NCI-H146 treated with DMSO at 0.1 percent for 48 hours (cell line): ENCODE results near the gene PARVB.

Experiments used
- DNase-seq: peaks from one replicate; lab custom pipeline; 2025; ENCODE audit not compliant: unreplicated experiment; lab: John Stamatoyannopoulos, UW

The PARVB gene

DNA sequence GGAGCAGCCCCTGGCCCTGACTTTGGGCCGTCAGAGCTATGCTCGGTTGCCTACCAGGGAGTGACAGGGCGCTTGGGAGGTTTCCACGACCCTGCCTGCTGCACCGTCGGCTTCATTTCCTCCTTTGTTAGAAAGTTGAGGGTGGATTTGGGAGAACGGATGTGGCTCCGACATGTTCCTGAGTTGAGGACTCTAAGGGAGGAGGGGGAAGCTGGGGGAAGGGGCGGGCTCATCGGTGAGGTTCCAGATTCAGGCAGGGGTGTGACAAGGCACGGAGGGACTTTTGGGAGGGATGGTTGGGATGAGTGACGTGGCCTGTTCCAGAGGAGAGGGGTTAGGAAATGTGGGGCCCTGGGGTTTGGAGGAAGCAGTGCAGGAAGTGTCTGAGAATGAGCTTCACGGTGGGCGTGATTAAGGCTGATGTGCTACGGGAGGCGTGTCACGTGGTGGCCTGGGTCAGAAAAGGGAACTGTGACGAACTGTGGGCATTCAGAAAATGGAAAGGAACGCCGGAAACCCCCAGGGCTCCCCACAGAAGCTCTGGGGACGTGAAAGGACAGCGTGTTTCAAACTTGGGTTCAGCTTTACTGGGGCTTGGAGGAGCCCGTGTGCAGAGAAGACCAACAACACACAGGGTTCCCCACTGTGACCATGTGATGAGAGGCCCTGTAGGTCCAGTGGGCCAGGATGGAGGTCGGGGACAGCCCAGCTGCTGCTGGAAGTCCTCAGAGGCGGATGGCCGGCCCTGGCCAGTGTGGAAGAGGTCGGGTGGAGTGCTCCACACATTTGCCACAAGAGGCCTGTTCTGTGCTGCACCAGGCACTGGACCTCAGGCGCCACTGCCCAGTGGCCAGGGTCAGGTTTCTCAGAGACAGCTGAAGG is 2.8 kb downstream of the PARVB start:
- no peak for DNase-seq

DNA sequence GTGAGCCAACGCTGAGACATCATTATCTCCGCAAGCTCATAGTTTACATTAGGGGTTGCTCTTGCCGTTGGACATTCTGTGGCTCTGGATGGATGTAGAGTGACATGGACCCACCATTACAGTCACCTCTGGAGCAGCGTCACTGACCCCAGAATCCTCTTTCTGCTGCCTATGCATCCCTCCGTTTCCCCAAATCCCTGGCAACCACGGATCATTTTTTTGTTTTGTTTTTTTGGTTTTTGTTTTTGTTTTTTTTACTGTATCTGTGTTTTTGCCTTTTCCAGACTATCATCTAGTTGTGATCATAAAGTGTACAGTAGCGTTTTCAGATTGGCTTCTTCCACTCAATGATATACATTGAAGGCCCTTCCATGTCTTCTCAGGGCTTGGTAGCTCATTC is 4.0 kb downstream of the PARVB start:
- DNase-seq: no peak

DNA sequence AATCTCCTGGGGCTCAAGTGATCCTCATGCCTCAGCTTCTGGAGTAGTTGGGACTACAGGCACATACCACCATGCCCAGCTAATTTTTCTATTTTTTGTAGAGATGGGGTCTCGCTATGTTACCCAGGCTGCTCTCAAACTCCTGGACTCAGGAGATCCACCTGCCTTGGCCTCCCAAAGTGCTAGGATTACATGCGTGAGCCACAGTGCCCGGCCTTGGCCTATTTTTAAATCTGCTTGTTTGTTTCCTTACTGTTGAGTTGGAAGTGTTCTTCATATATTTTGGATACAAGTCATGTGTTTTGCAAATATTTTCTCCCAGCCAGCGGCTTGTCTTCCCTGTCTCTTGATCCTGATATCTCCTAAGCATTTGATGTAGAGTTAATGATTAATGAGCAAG is 5.0 kb downstream of the PARVB start:
- no peak for DNase-seq

DNA sequence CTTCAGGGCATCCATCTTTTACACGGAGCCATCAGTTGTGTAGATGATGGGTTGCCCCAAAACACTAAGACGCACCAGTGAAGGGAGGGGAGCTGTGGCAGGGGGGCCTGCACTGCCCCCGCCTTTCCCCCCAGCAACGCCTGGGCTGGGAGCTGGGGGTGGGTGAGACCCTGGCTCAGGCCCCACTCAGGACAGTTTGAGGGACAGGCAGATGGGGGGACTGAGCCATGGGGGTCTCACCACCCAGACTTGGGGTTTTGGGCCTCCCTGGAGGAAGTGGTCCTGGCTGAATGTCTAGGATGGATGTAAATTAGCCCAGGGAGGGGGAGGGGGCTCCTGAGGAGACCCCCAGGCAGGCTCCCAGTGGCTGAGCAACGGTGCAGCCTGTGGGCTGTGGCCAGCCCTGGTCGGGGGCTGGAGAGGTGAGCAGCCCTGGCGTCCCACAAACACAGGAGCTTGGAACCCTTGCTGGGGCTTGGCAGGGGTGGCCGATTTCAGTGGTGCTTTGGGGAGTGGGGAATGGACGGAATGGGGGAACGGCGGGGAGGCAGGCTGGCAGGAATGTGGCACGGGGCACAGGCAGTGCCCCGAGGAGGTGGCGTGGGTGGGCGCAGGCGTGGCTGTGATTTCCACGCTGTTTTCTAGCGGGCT is 6.1 kb downstream of the PARVB start:
- no peak for DNase-seq

DNA sequence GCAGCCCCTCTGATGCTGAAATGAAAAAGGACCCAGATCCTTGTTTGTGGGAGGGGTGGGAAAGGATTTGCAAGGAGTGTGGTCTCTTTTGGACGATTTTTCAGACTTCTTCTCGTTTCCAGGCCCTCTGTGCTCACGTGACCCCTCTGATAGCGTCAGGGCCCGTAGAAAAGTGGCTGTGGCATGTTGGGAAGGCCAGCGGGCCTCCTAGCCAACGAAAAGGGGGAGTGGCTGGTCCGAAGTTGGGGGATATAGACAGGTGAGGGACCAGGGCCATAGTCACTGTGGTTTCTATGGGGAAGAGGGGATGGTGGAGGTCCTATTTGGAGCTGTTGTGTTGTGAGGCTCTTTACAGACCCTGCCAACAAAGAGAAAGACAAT is 6.6 kb downstream of the PARVB start:
- no peak for DNase-seq

DNA sequence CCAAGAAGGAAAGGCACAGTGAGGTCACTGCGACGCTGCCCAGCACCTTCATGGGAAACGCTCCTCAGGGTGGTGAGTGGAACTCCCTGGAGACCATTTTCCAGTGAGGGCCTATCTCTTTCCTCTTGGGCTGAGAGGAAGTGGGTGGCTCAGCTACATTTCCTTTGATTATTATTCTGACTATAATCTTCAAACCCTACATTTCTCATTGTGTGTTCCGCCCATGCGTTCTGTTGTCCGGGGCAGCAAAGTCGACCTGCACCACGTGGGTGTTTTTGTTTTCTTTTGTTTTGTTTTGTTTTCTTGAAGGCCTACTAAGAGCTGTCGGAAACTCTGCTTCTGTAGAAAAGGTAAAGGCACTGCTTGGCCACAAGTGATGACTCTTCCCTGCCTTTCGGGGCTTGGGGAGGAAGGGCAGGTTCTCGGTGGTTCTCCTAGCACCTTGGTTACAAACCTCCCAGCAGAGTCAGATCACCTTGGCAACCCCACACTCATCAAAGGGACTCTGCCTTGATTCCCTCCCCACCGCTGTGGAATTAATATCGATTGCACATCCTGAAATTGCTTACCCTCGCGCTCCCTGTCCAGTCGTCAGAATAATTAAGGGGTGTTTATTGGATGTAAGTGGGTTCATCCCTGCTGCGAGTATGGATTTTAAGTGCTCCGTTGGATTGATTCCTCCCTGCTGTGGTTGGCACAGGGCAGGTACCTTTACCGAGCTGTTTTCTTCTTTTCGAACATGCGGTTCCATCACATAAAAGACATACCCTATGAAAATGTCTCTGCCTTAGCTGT is 7.3 kb downstream of the PARVB start:
- no peak for DNase-seq

DNA sequence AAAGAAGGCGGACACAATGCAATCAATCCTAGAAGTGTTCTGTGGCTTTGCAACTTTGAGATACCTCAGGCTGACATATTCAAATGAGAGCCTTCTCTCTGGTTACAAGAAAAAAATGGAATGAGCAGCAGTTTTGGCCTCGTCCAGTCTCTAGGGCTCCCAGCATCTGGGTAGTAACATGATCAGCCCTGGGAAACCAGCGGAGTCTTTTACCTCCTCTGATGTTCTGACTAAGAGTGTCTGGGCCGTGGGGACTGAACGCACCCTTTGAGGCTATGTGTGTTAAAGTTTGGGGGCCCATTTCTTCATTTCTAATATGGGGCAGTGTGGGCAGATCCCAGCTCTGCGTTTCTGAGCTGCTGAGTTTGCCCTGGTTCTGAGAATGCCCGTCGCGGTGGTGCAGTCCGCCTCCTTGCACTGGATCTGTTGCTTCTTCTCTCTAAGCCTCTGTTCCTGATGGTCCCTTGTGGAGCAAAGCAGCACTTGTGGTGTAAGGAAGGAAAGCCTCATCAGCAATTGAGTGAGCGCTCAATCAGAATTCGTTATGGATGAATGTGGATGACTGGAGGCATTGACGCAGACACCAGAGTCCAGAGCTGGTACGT is 8.1 kb downstream of the PARVB start:
- no peak for DNase-seq

DNA sequence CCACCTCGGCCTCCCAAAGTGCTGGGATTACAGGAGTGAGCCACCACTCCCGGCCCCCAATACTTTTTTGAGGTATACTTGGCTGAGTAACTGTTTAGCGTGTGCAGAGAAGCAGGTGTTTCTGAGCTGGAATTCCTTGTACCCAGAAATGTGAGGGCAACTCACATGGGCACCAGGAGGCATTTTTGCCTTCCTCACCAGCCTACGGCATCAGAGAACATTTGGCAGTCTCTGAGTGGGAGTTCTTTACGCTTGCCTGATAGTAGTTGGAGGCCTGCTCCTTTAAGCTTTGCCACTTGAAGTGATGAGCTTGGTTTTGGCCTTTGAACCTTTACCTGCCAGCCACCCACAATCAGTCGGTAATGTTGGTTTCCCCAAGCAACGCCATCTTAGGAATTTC is 9.2 kb downstream of the PARVB start:
- DNase-seq: no peak

DNA sequence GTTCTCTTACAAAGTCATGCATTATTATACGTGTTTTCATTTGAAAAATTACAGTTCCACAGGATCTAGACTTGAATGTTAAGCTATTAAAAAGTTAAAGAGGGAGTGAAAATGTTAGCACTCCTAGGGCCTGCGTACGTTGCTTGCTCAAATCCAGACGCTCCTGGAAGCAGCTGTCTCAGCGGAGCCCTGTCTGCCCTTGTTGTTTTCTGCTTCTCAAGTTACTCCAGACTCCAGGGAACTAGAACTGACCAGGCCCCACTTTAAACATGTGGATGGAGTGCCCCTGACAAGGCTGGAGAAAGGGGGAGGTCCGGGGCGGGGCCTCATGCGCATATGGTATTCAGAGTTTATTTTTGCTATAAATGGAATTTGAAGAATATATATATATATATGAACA is 9.6 kb downstream of the PARVB start:
- no peak for DNase-seq

DNA sequence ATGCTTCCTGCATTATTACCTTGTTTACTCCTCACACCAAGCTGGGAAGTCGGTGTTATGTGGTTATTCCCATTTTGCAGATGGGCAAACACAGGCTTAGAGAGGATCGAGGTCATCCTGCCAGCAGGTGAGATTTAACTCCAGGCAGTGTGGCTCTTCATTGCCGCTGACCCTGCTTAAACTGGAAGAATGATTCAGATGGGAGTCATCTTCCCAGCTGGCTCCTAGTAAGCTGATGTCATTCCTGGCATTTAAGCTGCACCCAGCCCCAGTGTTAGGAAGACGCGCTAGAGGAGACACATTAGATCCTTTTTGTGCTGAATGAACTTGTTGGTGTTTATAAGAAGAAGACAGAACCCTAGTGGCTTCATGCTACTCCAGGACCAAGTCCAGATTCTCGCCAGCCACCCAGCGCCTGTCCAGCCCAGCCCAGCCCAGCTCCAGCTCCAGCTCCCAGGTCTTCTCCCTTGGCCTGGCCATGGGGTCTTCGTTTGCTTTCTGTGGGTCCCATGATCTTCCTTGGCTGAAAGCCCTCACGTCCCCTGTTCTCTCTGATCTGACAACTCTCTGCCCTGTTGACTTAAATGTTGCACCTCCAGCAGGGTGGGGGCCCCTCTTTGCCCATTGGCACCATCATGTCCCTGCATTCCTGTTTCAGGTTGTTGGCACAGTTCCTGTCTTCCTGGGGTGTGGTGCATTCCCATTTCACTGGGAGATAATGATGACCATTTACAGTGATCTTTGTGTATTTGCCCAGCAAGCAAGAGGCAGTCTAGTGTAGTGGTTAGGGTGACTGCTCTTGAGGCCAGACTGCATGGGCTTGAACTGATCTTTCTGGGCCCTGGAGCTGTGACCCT is 13.6 kb downstream of the PARVB start:
- no peak for DNase-seq

DNA sequence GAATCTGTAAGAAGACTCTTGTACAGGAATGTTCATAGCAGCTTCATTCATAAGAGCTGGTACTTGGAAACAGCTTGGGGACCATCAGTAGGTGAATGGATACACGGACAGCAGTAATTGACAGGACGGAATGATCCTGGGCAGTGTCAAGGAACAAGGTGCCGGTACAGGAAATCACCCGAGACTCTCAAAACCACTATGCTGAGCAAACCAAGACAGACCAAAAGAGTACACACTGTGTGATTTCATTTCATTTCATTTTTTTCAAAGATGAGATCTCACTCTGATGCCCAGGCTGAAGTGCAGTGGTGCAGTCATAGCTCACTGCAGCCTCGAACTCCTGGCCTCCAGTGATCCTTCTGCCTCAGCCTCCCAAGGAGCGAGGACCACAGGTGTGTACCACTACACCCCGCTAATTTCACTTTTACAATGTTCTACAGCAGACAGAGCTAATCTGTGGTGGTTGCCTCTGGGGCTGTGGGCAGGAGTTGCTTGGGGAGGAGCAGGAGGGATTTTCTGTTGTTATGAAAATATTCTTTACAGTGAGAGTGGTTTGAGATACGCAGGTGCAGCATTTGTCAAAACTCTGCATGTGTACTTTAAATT is 15.6 kb downstream of the PARVB start:
- DNase-seq: no peak

DNA sequence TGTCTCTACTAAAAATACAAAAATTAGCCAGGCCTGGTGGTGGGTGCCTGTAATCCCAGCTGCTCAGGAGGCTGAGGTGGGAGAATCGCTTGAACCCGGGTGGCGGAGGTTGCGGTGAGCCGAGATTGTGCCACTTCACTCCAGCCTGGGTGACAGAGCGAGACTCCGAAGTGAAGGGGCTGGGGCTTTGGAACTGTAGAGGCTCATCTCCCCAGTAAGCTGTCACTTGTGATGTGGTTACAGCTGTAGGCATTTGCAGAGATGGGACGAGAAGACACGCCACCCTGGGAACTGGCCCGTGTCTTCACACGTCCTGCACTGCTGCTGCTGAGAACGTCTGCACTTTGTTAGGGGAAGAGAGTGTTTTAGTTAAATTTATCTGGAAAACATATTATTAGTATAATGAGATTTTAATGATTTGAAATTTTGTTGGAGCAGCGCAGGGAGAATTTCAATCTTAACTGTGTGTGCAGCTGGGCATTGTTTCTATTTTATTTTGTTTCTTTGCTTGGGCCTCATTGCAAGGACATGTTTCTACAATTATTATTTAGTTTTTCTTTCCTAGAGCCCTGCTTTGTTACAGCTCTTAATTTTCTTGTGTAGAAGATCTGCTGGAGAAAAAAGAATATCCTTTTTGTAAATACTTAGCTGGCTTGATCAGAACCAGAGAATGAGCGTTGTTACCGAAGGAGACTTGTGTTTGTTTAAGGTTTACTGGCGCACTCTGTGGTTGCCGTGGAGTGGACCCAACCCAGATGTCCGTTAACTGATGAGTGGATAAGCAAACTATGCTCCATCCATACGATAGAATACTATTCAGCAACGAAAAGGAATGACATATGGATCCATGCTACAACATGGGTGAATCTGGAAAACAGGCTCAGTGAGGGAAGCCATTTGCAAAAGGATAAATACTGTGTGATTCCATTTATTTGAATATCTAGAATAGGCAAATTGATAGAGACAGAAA is 18.4 kb downstream of the PARVB start:
- no peak for DNase-seq

DNA sequence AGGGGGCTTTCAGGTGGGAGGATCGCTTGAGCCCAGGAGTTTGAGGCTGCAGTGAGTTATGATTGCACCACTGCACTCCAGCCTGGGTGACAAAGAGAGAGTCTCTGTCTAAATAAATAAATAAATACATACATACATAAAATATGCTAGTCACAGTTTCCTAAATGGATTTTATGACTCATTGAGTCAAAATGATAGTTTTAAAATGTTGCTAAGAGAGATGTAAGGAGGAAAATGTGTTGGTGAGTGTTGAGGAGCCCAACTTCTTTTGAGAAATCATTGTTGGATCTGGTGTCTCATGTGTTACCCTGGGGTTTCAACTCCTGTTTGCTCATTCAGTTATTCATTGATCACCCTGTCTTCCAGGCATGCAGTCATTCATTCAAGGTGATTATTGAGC is 21.0 kb downstream of the PARVB start:
- no peak for DNase-seq

DNA sequence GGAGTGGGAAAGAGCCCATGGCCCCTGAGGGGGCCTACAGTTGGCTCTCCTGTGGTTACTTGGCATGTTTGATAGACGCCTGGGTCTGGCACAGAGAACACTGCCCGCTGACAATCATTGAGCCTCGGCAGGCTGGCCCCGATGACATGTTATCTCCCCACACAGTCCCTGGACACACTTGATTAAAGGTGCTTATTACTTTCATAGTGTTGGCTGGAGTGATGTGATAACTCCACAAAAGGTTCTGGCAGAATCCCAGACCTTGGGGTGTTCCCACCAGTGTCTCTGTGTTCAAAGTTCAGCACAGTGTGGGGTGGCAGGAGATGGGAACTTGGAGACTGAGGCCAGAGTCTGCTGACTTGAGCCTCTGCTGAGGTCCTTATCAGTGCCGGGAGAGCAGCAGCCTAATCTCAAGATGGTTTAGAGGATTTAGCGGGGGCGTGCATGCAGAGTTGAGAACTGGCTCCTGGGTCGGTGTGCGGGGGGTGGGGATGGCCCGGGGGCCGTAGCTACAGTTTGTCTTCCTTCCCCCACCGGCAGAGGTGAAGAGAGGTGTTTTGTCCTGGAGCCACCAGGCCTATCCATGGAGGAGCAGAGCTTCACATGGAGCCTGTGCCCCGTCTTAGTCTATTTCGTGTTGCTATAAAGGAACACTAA is 22.5 kb downstream of the PARVB start:
- DNase-seq: no peak

DNA sequence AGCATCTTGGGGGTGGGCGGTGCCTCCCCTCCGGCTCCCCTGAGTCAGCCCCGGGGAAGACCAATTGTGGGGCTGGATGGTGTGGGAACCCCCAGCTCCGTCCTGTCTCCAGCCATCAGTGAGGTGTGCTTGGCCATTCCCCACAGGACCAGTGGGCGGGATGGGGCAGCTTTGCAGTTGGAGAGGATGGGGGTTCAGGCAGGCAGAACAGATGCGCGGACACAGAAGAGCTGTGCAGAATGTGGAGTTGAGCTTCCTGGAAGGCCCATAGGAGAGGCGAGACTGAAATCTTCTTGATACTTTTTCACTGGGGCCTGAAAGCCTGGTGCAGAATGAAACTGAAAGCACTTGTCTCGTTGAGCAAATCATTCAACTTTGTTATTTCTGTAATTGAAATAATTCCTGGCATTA is 23.8 kb downstream of the PARVB start:
- no peak for DNase-seq

DNA sequence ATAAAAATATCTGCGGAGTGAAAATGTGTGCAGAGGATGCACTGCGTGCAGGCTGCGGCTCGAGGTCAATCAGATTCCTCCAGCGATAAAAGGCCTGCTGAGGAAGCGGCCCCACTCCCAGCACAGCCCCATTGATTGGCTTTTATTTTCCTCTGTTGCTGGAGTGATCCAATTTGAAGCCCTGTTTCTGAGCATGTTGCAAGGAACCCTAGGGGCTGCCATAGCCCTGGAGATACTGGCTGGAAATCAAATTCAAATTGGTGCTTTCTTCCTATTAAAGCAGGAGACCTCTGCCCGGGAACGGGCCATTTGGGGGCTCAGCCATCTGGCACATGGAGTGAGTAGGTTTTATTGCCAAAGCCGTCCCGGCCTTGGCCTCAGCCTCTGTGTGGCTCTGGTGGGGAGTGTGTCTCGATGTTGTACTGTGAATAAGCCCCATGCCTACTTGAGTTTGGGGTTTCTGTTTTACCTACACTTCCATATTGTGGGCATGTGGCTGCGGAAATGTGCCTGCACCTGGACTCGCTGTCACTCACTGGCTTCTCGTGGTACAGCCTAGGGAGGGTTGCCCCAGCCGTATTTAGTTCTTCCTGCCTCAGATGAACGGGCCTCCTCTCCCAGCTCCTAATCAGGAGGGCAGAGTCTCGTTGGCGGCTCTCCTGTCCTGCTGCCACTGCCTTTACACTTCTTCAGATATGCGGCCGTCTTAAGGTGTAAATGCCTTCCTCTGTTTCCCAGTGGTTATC is 25.6 kb downstream of the PARVB start:
- DNase-seq: no peak

DNA sequence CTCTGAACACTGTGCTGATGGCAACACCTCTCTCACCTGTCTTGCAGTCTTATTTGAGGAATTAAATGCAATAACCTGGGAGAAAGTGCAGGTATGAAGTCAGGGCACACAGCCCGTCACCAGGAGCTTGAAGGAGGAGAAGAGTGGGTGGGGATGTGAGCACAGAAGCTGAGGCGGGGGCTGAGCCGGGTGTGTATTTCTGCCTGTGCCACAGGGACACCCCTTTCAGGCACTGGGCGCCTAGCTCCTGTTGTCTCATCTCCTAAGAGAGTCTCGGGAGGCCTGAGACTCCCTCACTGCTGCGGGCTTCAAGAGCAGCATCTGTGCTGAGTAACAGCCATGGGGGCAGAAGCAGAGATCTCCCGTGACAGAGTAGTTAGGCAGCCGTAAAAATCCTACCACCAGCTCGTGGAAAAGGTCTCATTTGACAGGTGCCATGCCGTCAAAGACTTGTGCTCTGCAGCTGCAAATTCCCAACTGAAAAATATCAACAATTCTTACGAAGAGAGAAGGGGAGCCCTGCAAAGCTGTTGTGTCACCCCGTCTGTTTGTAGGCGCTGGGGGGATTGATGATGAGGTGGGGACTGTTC is 26.8 kb downstream of the PARVB start:
- DNase-seq: no peak
